ENCODE data around the gene SLX4. TPM values are rescaled to one million over a fixed set of nuclear protein-coding genes. Genes with fewer than 3 reads are reported as not detected.

Gene SLX4
- total and polyA plus RNA-seq, 9 of the 15 experiments (the other 6 are each of a cell fraction or from before 2014, with no cell fraction given): 0.29 to 7.9 (median 3.8) TPM

DNA sequence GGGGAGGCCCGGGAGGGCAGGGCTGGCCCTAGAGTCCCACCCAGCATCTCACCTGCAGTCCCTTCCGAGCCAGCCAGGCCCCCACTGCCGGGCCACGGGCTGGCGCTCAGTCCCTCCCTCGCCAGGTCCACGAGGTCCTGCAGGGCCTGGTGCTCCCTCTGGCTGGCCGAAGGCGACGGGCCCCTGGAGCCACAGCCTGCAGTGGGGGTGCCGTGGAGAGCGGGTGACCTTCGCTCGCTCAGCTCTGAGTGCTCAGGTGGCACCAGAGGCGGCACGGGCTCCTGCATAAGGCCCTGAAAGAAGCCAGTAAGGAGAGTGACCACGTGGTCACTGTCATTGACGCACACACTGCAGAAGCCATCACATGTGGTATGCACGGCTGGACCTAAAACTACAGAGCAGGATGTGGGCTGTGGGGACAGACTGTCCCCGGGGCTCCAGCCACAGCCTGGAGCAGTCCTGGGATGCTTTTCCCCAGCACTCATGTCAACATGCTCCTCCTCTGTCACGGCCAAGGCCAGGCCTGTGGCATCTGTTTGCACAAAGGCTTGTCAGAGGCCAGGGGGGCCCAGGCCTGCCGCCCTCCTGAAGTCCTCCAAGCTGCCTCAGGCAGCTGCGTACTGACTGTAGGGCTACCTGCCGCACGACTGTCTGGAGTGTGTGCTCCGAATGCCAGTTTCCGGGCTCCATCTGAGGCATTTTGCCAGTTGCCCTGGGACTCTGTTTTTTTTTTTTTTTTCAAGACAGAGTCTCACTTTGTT, 15.1 kb downstream of the SLX4 start:
- H3K27ac ChIP-seq (ENCODE audit: extremely low read depth, low read depth, low read length): no peak overlapping the region
- H3K9me1 ChIP-seq (ENCODE audit: control insufficient read depth, insufficient read depth, low read length): no peaks in the 10 kb centered on the region
- ATAC-seq: no peak
- no peak overlapping the region for H2AFZ ChIP-seq (ENCODE audit: low read depth, low read length)
- FAIRE-seq: no peak
- H3K36me3 ChIP-seq (ENCODE audit: control insufficient read depth, insufficient read depth, low read length): peaks cover 9% of the 10 kb centered on the region; the same call in 2 of the 3 replicates
- POLR2A ChIA-PET: no interaction called here
- peaks cover 6% of the 10 kb centered on the region for H3K9me3 ChIP-seq (replicated peaks; ENCODE audit: control insufficient read depth, insufficient read depth, low read depth, low read length)
- BruUV-seq (replicated peaks): no TSS peak
- no peak overlapping the region; a peak in 1 of 4 replicates for H3K9ac ChIP-seq (ENCODE audit: insufficient read depth in 1 of 2, low read depth in 2 of 2, low read length in 2 of 2)
- WGBS (ENCODE audit: insufficient coverage, low coverage, missing lambda C conversion rate): 73% methylated on average over 19 of the region's 27 CpGs
- H3K4me2 ChIP-seq (ENCODE audit: insufficient read depth, low read length): no peak overlapping the region
- intact Hi-C loops (cut with micrococcal nuclease): no loop called here
- DNase-seq (ENCODE audit: extremely low read depth in 1 of 4, low spot score in 3 of 4): no peak
- H3K27me3 ChIP-seq (ENCODE audit: control insufficient read depth in 2 of 2, insufficient read depth in 2 of 2, low read length in 2 of 2): no peaks in the 10 kb centered on the region
- in situ Hi-C loops (cut with MboI): no loop called here
- peaks cover 0 to 12% of the 10 kb centered on the region in 2 experiments; a peak in 2 of 5 replicates for H3K4me1 ChIP-seq (replicated peaks in 1 of 2; ENCODE audit: control insufficient read depth in 2 of 2, insufficient read depth in 2 of 2, low read length in 2 of 2)
- CTCF ChIA-PET (ENCODE audit: low intra/inter-chr PET ratio): no interaction called here
- H3K79me2 ChIP-seq (ENCODE audit: control insufficient read depth, insufficient read depth, low read length): no peaks in the 10 kb centered on the region
- no peak overlapping the region for H3K4me3 ChIP-seq
- no peaks in the 10 kb centered on the region for H4K20me1 ChIP-seq (replicated peaks; ENCODE audit: control insufficient read depth, insufficient read depth, low read length)
- TF ChIP-seq ILF3 (IDR thresholded peaks at IDR 0.05; ENCODE audit: borderline replicate concordance) (no peak), ARID2 (IDR thresholded peaks at IDR 0.05) (no peak), POLR2G (IDR thresholded peaks at IDR 0.05; ENCODE audit: low read depth, low read length) (peak; percentile 28; the same call in 1 of the 2 replicates)
- TF ChIP-seq, protein P1, sequence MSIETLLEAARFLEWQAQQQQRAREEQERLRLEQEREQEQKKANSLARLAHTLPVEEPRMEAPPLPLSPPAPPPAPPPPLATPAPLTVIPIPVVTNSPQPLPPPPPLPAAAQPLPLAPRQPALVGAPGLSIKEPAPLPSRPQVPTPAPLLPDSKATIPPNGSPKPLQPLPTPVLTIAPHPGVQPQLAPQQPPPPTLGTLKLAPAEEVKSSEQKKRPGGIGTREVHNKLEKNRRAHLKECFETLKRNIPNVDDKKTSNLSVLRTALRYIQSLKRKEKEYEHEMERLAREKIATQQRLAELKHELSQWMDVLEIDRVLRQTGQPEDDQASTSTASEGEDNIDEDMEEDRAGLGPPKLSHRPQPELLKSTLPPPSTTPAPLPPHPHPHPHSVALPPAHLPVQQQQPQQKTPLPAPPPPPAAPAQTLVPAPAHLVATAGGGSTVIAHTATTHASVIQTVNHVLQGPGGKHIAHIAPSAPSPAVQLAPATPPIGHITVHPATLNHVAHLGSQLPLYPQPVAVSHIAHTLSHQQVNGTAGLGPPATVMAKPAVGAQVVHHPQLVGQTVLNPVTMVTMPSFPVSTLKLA (conservative IDR thresholded peaks at IDR 0.05): no peak
- TF ChIP-seq, protein P2, sequence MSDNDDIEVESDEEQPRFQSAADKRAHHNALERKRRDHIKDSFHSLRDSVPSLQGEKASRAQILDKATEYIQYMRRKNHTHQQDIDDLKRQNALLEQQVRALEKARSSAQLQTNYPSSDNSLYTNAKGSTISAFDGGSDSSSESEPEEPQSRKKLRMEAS (CRISPR knock-in tag; IDR thresholded peaks at IDR 0.05): no peak
